GM18526 (cell line): Measurements from ENCODE around the gene DCDC2C.

Experiments
- POLR2A ChIP-seq: IDR thresholded peaks from 3 replicates; pipeline ENCODE4 v1.6.1; 2011; ENCODE audit not compliant: insufficient read length; ENCODE audit errors: extremely low read depth

Gene DCDC2C

GRCh38 chr2:3725458-3726250, 22.3 kb downstream of the DCDC2C start:
- TF ChIP-seq POLR2A = no peak

GRCh38 chr2:3726511-3726910, 23.1 kb downstream of the DCDC2C start:
- TF ChIP-seq POLR2A = no peak

GRCh38 chr2:3727397-3728045, 24.1 kb downstream of the DCDC2C start:
- TF ChIP-seq POLR2A = no peak

- TF ChIP-seq POLR2A = no peak
These were observed 25.0 kb downstream of the DCDC2C start for GRCh38 chr2:3728104-3729054.

- no peak for TF ChIP-seq POLR2A
These were observed 25.7 kb downstream of the DCDC2C start for GRCh38 chr2:3729055-3729448.

- TF ChIP-seq POLR2A = no peak
These were observed 26.4 kb downstream of the DCDC2C start for GRCh38 chr2:3729786-3730185.

- no peak for TF ChIP-seq POLR2A
These were observed 27.3 kb downstream of the DCDC2C start for GRCh38 chr2:3730646-3731045.

- TF ChIP-seq POLR2A = no peak
These were observed 28.5 kb downstream of the DCDC2C start for GRCh38 chr2:3731829-3732228.

- no peak for TF ChIP-seq POLR2A
These were observed 32.7 kb downstream of the DCDC2C start for GRCh38 chr2:3736112-3736511.

GRCh38 chr2:3737128-3737527, 33.8 kb downstream of the DCDC2C start:
- no peak for TF ChIP-seq POLR2A

GRCh38 chr2:3738454-3738853, 35.1 kb downstream of the DCDC2C start:
- TF ChIP-seq POLR2A = no peak

- no peak for TF ChIP-seq POLR2A
These were observed 35.9 kb downstream of the DCDC2C start for GRCh38 chr2:3739313-3739712.

- no peak for TF ChIP-seq POLR2A
These were observed 38.0 kb downstream of the DCDC2C start for GRCh38 chr2:3741396-3741795.

GRCh38 chr2:3741867-3742602, 38.7 kb downstream of the DCDC2C start:
- TF ChIP-seq POLR2A = no peak
